ENCODE data around the gene LSM4. TPM values are rescaled to one million over a fixed set of nuclear protein-coding genes. Genes with fewer than 3 reads are reported as not detected.

Gene LSM4
- total and polyA plus RNA-seq, 2 of the 13 experiments (the other 11 are each of a cell fraction or from before 2014, with no cell fraction given): 65.8 to 166 TPM

GRCh38 chr19:18364826-18365528, 42.1 kb upstream of the LSM4 start (continued):
- TF ChIP-seq ZBTB20 (CRISPR knock-in tag; IDR thresholded peaks at IDR 0.05; ENCODE audit: borderline replicate concordance, low read depth): no peak
- TF ChIP-seq ZNF281 (CRISPR knock-in tag; IDR thresholded peaks at IDR 0.05; ENCODE audit: borderline replicate concordance): peak; percentile 88; the same call in 1 of the 2 replicates
- no peak for TF ChIP-seq PLSCR1 (CRISPR knock-in tag; IDR thresholded peaks at IDR 0.05; ENCODE audit: borderline replicate concordance)
- TF ChIP-seq BRF2 (CRISPR knock-in tag; IDR thresholded peaks at IDR 0.05): no peak
- TF ChIP-seq SMYD3 (CRISPR knock-in tag; IDR thresholded peaks at IDR 0.05): peak; percentile 71; the same call in 1 of the 2 replicates
- TF ChIP-seq SNAPC5 (CRISPR knock-in tag; IDR thresholded peaks at IDR 0.05; ENCODE audit: borderline replicate concordance): 0 out of 2 replicates have a peak, but pooled peaks have one; percentile 22
- TF ChIP-seq HNF1A (IDR thresholded peaks at IDR 0.05; ENCODE audit: low read depth): peak; percentile 59; the same call in 1 of the 2 replicates
- TF ChIP-seq HNF1A (CRISPR knock-in tag; IDR thresholded peaks at IDR 0.05; ENCODE audit: borderline replicate concordance): peak; percentile 84; the same call in 1 of the 2 replicates
- no peak for TF ChIP-seq LBX2 (CRISPR knock-in tag; IDR thresholded peaks at IDR 0.05; ENCODE audit: borderline replicate concordance)
- TF ChIP-seq XRCC5 (optimal IDR thresholded peaks at IDR 0.05; ENCODE audit: low read length): no peak
- no peak for TF ChIP-seq ZNF235 (CRISPR knock-in tag; IDR thresholded peaks at IDR 0.05; ENCODE audit: borderline replicate concordance)
- TF ChIP-seq ZNF639 (CRISPR knock-in tag; conservative IDR thresholded peaks at IDR 0.05): 0 out of 2 replicates have a peak, but pooled peaks have one; percentile 41
- 0 out of 2 replicates have a peak, but pooled peaks have one; percentile 41 for TF ChIP-seq ZNF607 (CRISPR knock-in tag; IDR thresholded peaks at IDR 0.05; ENCODE audit: borderline replicate concordance)
- TF ChIP-seq ZNF703 (CRISPR knock-in tag; IDR thresholded peaks at IDR 0.05; ENCODE audit: borderline replicate concordance): 0 out of 2 replicates have a peak, but pooled peaks have one; percentile 34
- TF ChIP-seq POLR2G (IDR thresholded peaks at IDR 0.05; ENCODE audit: low read depth, low read length): 0 out of 2 replicates have a peak, but pooled peaks have one; percentile 44
